AG09319 (cell line): ENCODE results near the gene TXNRD1.
A peak's percentile ranks its signal among the peaks of the same experiment; 100 is the strongest.
"Not testable (repeated sequence)": the region's sequence is repeated elsewhere in the genome, so short reads cannot be mapped to it uniquely, and the experiment has no call there.

ENCODE experiments used
- DNase-seq: peaks from one replicate; pipeline ENCODE4 v3.0.0-alpha.2; 2010; ENCODE audit warnings: low read depth; ENCODE audit errors: extremely low read depth
- TF ChIP-seq, protein P1 (sequence below): IDR thresholded peaks from 2 replicates; pipeline ENCODE4 v1.5.1; 2011; ENCODE audit warnings: low read depth, mild to moderate bottlenecking, inconsistent platforms, low read length, moderate library complexity

Gene TXNRD1

GRCh38 chr12:104172570-104172947 lies 43.0 kb upstream of the TXNRD1 start:
- TF ChIP-seq, protein P1, sequence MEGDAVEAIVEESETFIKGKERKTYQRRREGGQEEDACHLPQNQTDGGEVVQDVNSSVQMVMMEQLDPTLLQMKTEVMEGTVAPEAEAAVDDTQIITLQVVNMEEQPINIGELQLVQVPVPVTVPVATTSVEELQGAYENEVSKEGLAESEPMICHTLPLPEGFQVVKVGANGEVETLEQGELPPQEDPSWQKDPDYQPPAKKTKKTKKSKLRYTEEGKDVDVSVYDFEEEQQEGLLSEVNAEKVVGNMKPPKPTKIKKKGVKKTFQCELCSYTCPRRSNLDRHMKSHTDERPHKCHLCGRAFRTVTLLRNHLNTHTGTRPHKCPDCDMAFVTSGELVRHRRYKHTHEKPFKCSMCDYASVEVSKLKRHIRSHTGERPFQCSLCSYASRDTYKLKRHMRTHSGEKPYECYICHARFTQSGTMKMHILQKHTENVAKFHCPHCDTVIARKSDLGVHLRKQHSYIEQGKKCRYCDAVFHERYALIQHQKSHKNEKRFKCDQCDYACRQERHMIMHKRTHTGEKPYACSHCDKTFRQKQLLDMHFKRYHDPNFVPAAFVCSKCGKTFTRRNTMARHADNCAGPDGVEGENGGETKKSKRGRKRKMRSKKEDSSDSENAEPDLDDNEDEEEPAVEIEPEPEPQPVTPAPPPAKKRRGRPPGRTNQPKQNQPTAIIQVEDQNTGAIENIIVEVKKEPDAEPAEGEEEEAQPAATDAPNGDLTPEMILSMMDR, result no peak
- no peak for DNase-seq

GRCh38 chr12:104173804-104174203 lies 41.8 kb upstream of the TXNRD1 start:
- DNase-seq, result not testable (repeated sequence)

- TF ChIP-seq, protein P1, result no peak
- no peak for DNase-seq
These were observed 39.8 kb upstream of the TXNRD1 start for GRCh38 chr12:104175726-104176247.

DNA sequence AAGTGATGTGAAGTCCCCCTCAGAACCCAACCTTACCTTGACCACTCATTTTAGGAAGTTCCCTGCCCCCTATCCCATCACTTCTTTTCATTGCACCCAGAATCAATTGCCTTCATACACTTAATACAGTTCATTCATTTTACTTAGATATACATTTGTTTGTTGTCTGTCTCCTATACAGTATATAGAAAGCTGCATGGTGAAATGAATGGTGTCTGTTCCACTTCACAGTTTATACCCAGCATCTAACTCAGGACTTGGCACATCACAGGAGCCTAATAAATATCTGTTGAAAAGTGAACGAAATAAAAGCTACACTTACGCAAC lies 38.3 kb upstream of the TXNRD1 start:
- no peak for DNase-seq
- TF ChIP-seq, protein P1, result no peak

DNA sequence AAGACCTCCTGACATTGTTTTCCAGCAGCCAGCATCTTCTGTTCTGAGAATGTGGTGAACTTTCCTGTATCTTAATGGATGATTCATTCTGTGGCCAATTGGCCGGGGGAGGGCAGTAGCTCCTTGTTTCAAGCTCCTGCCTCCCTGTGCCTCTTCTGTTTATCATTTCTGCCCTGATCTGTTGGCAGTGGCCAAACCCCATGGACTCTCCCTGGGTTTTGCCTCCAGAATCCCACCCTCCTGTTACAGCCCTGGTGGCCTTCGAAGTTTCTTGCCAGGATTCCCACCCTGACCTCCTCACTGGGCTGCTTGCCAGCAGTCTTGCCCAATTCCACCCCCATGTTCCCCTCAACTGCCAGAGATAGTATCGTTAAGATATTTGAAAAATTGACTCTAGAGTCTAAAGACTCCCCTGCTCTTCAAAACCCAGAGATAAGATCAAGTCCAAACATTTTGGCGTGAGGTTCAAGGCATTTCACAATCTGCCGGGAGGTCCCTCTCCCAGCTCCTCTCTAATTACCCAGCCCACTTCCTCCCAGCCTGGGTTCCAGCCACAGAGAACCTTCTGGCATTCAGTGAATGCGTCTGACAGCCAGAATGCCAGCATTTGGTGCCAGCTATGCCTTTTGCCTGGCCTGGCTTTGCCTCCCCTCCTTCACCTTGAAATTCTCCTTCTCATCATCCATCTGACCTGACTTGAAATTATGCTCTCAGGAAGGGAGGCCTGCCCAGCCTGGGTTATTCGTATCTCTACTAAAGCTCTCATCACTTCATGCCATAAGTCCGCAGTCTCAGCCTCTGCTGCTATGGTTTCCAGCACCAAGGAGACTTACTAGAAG lies 37.7 kb upstream of the TXNRD1 start:
- TF ChIP-seq, protein P1, result peak; percentile 46
- peak; percentile 98 for DNase-seq

- no peak for DNase-seq
- TF ChIP-seq, protein P1, result no peak
These were observed 35.2 kb upstream of the TXNRD1 start for GRCh38 chr12:104180374-104180773.

DNA sequence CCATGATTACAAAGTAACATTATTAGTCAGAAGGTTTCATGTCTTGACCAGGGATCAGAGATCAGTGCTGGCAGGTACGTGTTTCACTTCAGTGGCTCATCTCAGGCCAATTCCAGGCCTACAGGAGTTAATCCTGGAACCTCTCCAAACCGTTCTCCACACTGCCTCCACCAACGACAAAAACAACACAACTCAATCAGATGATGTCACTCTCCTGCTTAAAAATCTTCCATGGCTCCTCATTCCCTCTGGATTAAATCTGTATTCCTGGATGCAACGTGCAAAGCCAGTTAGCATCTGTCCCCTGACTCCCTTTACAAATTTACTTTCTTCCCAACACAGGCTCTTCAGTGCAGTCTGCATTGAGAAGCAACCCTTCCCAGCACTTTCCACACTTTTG lies 34.3 kb upstream of the TXNRD1 start:
- TF ChIP-seq, protein P1, result no peak
- no peak for DNase-seq

- peak; percentile 92 for DNase-seq
- TF ChIP-seq, protein P1, result no peak
These were observed 33.4 kb upstream of the TXNRD1 start for GRCh38 chr12:104182144-104182543.
